IPS-18c (cell line): ENCODE measurements around the gene ZFP92.

Experiments used
- H3K4me3 ChIP-seq: 2 replicates; pipeline ENCODE4 v1.7.0; 2013; ENCODE audit warnings: low read depth, mild to moderate bottlenecking, low read length, moderate library complexity; ENCODE audit not compliant: insufficient read depth
- H3K9me3 ChIP-seq: one replicate; pipeline ENCODE4 v1.6.1; 2013; ENCODE audit warnings: mild to moderate bottlenecking, low read length, moderate library complexity; ENCODE audit not compliant: control insufficient read depth, insufficient read depth

ZFP92 gene

DNA sequence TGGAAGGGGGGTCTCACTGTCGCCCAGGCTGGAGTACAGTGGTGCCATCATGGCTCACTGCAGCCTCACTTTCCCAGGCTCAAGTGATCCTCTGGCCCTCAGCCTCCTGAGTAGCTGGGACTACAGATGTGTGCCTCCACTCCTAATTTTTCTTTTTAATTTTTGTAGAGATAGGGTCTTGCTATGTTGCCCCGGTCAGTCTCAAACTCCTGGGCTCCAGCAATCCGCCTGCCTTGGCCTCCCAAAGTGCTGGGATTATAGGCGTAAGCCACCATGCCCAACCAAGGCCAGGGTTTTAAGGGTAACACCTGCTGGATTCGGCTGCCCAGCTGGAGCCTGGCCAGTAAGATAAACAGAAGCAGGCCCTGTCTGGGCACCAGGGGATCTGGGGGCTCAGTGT is 31.2 kb downstream of the ZFP92 start:
- peaks cover 21% of the 10 kb centered on the region for H3K9me3 ChIP-seq
- no peak overlapping the region for H3K4me3 ChIP-seq

DNA sequence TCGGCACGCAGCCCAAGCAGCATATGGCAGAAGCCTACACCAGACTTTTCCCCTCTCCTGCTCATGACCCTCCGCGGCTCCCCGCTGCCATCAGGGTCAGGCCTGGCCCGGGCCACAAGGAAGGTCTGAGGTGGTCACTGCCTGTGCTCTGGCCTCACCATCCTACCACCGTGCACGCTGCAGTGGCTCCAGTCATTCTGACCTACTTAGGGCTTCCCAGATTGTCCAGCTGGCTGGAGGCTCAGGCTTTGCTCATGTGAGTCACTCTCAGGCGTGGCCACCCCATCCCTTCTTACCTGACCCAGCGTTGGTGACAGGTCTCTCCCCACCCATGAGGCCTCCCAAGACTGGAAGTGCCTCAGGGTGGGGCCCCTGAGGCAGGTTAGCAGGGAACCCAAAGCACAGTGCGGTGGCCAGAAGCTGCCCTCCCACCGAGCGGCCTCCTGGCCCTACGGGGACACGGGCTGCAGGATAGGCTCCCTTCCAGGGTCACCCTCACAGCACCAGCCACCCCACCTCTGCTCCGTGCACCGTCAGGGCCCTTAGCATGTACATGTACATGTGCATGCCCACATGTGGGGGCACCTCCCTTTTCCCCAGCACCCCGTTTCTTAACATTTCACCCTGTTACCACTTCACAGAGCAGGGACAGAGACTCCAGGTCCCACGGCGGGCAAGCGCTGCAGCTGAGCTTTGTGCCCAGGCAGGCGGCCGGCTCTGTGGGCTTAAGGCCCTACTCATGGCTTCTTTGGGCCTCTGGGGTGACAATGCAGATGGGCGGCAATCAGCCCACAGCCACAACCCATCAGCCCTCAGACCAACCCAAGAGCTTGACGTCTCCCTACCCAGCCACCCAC is 32.4 kb downstream of the ZFP92 start:
- Histone ChIP-seq H3K4me3 (no peak overlapping the region; the same call in 1 of the 2 replicates), H3K9me3 (peaks cover 21% of the 10 kb centered on the region)

- Histone ChIP-seq H3K9me3 (peaks cover 21% of the 10 kb centered on the region), H3K4me3 (no peak overlapping the region)
Measured at GRCh38 chrX:153444333-153445011, 33.2 kb downstream of the ZFP92 start.

GRCh38 chrX:153445106-153445855 is 34.0 kb downstream of the ZFP92 start:
- Histone ChIP-seq H3K9me3 (peaks cover 14% of the 10 kb centered on the region), H3K4me3 (no peak overlapping the region)

DNA sequence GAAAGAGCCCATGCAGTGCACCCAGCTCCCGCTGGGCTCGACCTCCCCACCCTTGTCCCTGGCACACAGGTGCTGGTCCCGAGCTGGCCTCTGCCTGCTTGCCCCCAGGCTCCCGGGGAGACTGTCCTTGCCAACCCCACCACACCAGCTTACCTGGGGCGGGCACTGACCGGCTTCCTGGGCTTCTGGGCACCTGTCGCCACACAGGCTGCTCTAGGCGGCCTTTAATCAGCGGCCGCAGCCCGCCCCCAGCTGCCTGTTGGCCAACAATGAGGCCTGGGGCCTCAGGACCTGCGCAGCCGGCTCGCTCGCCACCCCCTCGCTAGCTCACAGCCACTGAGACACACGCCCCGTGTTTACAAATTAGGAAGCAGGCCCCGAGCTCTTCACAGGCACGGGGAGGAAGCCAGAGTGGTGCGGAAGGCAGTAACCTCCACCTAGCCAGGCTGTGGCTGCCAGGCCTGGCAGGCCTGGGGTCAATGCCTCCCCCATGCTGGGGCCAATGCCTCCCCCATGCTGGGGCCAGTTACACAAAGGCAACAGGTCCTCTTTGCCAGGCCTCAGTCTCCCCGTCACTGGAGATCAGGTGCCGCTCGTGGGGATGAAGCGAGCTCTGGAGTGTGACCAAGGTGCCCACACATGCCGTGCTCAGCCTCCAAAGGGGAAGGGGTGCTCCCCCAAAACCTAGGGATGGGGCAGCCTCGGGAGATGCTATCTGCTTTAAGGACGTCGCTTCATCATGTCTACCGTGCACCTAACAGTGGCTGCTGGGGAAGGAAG is 34.8 kb downstream of the ZFP92 start, which contains the start of gene TREX2:
TREX2 (minus strand) TSS at position 201 of the 780 bp plus-strand sequence. CDS start 626 bp downstream, outside the sequence.
- Histone ChIP-seq H3K9me3 (peaks cover 16% of the 10 kb centered on the region), H3K4me3 (no peak within 1 kb of the TSS)

DNA sequence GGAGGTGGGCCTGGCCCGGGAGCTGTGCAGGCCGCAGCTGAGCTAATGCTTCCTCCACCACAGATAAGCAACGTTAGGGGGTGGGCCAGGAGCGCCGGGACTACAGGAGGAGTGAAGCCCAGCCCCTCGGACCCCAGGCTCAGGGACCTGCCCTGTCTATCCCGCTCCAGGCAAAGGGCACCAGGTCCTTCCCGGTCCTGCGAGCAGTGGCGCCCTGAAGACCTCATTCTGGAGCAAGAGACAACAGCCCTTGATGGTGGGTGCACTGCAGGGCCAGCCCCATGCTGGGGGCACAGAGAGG is 35.3 kb downstream of the ZFP92 start:
- Histone ChIP-seq H3K4me3 (no peak overlapping the region), H3K9me3 (peaks cover 16% of the 10 kb centered on the region)

DNA sequence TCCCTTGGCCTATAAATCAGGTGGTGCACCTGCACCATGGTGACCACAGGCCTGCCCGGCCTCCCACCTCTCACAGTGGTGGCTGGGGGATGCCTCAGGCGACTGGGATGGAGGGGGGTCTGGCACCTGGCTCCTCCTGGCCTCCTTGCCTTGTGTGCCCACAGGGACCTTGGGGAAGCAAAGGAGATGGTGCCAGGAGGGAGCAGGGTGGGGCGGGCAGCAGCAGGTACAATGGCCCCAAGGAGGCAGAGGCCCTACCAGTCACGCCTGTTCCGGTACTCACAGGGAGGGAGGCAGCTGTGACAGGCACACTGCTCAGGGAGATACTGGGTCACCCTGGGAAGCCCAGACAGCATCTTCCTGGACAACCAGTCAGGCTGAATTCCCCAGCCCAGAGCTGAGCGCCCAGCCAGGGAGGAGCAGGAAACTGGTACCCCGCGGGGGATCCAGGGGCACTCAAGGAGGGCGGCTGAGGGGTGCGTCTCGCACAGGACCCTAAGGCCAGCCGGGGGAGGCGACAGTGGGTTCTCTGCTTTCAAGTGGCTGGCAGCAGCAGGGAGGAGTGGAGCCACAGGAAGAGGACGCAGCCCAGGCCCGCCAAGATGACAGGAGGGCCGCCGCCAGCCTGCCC is 35.8 kb downstream of the ZFP92 start:
- Histone ChIP-seq H3K4me3 (no peak overlapping the region), H3K9me3 (peaks cover 21% of the 10 kb centered on the region)

- H3K9me3 ChIP-seq: peaks cover 19% of the 10 kb centered on the region
- no peak overlapping the region for H3K4me3 ChIP-seq
Measured at GRCh38 chrX:153447581-153447960, 36.3 kb downstream of the ZFP92 start.

- peaks cover 14% of the 10 kb centered on the region for H3K9me3 ChIP-seq
Measured at GRCh38 chrX:153448556-153449367, 37.5 kb downstream of the ZFP92 start.

GRCh38 chrX:153449368-153450113 is 38.3 kb downstream of the ZFP92 start:
- Histone ChIP-seq H3K9me3 (peaks cover 9% of the 10 kb centered on the region), H3K4me3 (no peak overlapping the region; the same call in 1 of the 2 replicates)

More at GRCh38 chrX:153448556-153449367, 37.5 kb downstream of the ZFP92 start:
- no peak overlapping the region for H3K4me3 ChIP-seq

DNA sequence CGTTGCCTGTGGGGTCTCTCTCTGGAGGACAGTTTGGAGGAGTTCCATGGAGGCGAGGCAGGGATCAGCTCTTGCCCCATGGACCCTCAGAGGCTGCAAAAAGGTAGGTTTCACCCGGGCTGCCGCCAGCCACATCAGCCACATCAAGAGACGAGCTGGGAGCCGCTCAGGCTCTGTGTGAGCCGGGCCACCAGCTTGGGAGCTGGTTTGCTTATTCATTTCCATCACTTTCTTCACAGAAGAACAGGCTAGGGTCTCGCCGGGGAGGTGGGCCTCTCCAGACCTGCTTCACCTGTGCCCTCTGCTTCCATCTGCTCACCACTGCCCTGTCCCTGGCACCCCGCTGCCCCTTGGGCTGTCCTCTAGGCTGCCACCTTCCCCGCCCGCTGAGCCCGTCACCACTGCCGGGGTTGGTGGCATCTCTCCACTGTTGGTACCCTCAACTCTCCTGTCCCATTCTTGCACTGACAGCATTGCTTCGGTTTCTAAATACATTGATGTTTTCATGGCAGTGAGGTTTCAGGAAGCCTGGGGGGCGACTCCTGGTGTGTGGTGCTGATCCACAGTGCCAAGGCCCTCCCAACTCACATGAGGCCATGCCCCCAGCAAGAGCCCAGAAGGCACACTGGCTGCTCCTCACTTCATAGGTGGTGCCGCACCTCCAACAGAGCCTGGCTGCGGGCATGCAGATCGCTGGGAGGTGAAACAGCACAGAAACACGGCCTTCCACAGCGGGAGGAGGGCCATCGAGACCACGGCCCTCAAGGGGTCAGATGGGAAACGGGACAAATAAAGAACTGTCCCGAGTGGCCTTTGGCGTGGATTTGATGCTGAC is 39.1 kb downstream of the ZFP92 start:
- Histone ChIP-seq H3K4me3 (no peak overlapping the region), H3K9me3 (peaks cover 12% of the 10 kb centered on the region)

- Histone ChIP-seq H3K4me3 (no peak overlapping the region), H3K9me3 (peaks cover 12% of the 10 kb centered on the region)
Measured at GRCh38 chrX:153450949-153451277, 39.6 kb downstream of the ZFP92 start.

GRCh38 chrX:153454901-153455550 is 43.8 kb downstream of the ZFP92 start:
- no peak overlapping the region for H3K4me3 ChIP-seq
- H3K9me3 ChIP-seq: peaks cover 15% of the 10 kb centered on the region

DNA sequence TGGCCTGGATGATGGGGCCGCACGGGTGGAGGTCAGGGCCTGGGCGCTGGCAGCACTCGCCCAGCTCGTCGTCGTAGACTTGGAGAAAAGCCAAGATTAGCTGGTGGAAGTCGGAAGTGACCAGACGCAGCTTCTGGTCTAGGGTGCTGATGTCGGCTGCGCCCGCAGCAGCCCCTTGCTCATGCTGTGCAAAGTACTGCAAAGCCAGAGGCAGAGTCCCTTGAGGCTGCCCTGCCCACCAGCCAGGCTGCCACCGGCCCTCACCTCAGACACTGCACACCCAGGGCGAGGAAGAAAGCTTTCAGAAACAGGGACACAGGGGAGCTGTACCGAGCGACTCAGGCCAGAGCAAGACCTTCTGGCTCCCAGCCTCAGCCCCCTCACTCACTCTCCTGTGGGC is 44.3 kb downstream of the ZFP92 start:
- no peak overlapping the region for H3K4me3 ChIP-seq
- H3K9me3 ChIP-seq: peaks cover 15% of the 10 kb centered on the region
